Uterus (tissue), 2 donors: ENCODE results near the gene CCT5.

Experiments
- CTCF ChIP-seq, 4 experiments: fragments of 200-600 bp in 2 of 4; fragments of 450-650 bp in 2 of 4; sonication (generic) in 2 of 4; IDR thresholded peaks; one replicate each; pipeline ENCODE4 v1.5.1; 2016 to 2019; ENCODE audit warnings: antibody characterized with exemption in 4 of 4, mild to moderate bottlenecking in 2 of 4, moderate library complexity in 1 of 4
- POLR2A ChIP-seq, 2 donors: fragments of 450-650 bp; IDR thresholded peaks; one replicate each; pipeline ENCODE4 v1.6.1; 2016; ENCODE audit warnings: antibody characterized with exemption in 2 of 2, mild to moderate bottlenecking in 1 of 2, moderate library complexity in 1 of 2

DNA sequence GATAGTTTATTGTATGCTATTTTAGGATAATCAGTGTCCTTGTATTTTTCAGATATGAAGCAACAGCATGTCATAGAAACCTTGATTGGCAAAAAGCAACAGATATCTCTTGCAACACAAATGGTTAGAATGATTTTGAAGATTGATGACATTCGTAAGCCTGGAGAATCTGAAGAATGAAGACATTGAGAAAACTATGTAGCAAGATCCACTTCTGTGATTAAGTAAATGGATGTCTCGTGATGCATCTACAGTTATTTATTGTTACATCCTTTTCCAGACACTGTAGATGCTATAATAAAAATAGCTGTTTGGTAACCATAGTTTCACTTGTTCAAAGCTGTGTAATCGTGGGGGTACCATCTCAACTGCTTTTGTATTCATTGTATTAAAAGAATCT lies 14.5 kb downstream of the CCT5 start:
- TF ChIP-seq CTCF (IDR thresholded peaks at IDR 0.05) (no peak), POLR2A (IDR thresholded peaks at IDR 0.05) (no peak)
